ENCODE data around the gene CHAF1A. TPM values are rescaled to one million over a fixed set of nuclear protein-coding genes. Genes with fewer than 3 reads are reported as not detected.

The CHAF1A gene
- total and polyA plus RNA-seq, 2 of the 4 experiments (the other 2 are of a cell fraction) = 12.4 to 22.9 TPM

- Histone ChIP-seq H2AK5ac (ENCODE audit: low read depth, low read length) (no peak overlapping the region), H2BK120ac (ENCODE audit: low read depth, low read length) (no peak overlapping the region), H3K4me1 (ENCODE audit: control insufficient read depth, insufficient read depth, low read length) (peaks cover 11% of the 10 kb centered on the region; the same call in 1 of the 2 replicates), H2AFZ (replicated peaks; ENCODE audit: low read length, poor library complexity) (no peak overlapping the region), H3K56ac (ENCODE audit: extremely low read depth, insufficient read depth, low read length) (no peak overlapping the region), H4K5ac (ENCODE audit: low read depth, low read length) (no peak overlapping the region), H2AK9ac (replicated peaks; ENCODE audit: low read depth, low read length, poor library complexity) (no peak overlapping the region), H3K27me3 (ENCODE audit: control insufficient read depth, insufficient read depth, low read length) (no peaks in the 10 kb centered on the region), H3K27ac (ENCODE audit: insufficient read depth, low read length) (no peak overlapping the region), H3K9me3 (ENCODE audit: control insufficient read depth, insufficient read depth, low read length) (no peaks in the 10 kb centered on the region), H3K9me1 (ENCODE audit: insufficient read depth, low read length) (no peaks in the 10 kb centered on the region; the same call in 1 of the 2 replicates), H2BK15ac (ENCODE audit: low read depth, low read length) (no peak overlapping the region), H3K79me1 (ENCODE audit: low read depth in 1 of 2, low read length in 2 of 2) (peaks cover 6 to 9% of the 10 kb centered on the region in 2 experiments; a peak in 1 of 4 replicates), H3K14ac (replicated peaks; ENCODE audit: low read depth, low read length) (no peak overlapping the region), H3K4me3 (ENCODE audit: insufficient read depth, low read depth, low read length) (no peak overlapping the region), H3K4ac (ENCODE audit: low read depth, low read length) (no peak overlapping the region), H4K8ac (ENCODE audit: low read depth in 2 of 2, low read length in 2 of 2) (no peak overlapping the region), H3K4me2 (ENCODE audit: low read depth, low read length) (no peak overlapping the region), H3K18ac (ENCODE audit: low read depth, low read length) (no peak overlapping the region), H2BK5ac (ENCODE audit: low read depth, low read length, poor library complexity, severe bottlenecking) (no peak overlapping the region), H3K9ac (ENCODE audit: low read depth, low read length) (no peak overlapping the region), H4K91ac (ENCODE audit: insufficient read depth, low read depth, low read length) (no peak overlapping the region), H3K23ac (ENCODE audit: low read depth, low read length) (no peak overlapping the region), H4K20me1 (ENCODE audit: insufficient read depth, low read length) (no peaks in the 10 kb centered on the region), H2BK20ac (ENCODE audit: low read depth, low read length) (no peak overlapping the region), H3K36me3 (ENCODE audit: control insufficient read depth, insufficient read depth, low read length) (peaks cover 21% of the 10 kb centered on the region)
- no peak for TF ChIP-seq RAD21 (IDR thresholded peaks at IDR 0.05; ENCODE audit: low read length)
- no peak for TF ChIP-seq SMC3 (IDR thresholded peaks at IDR 0.05; ENCODE audit: low read depth, low read length)
- TF ChIP-seq POLR2A (IDR thresholded peaks at IDR 0.05; ENCODE audit: low read depth, low read length) = no peak
- no peak for TF ChIP-seq BHLHE40 (IDR thresholded peaks at IDR 0.05; ENCODE audit: low read depth, low read length)
- TF ChIP-seq NFE2L2 (IDR thresholded peaks at IDR 0.05; ENCODE audit: low read depth, low read length) = no peak
- no peak for TF ChIP-seq RCOR1 (IDR thresholded peaks at IDR 0.05; ENCODE audit: insufficient replicate concordance, low read length)
- TF ChIP-seq, protein P1, sequence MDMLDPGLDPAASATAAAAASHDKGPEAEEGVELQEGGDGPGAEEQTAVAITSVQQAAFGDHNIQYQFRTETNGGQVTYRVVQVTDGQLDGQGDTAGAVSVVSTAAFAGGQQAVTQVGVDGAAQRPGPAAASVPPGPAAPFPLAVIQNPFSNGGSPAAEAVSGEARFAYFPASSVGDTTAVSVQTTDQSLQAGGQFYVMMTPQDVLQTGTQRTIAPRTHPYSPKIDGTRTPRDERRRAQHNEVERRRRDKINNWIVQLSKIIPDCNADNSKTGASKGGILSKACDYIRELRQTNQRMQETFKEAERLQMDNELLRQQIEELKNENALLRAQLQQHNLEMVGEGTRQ (IDR thresholded peaks at IDR 0.05; ENCODE audit: low read depth, low read length) = no peak
- TF ChIP-seq, protein P2, sequence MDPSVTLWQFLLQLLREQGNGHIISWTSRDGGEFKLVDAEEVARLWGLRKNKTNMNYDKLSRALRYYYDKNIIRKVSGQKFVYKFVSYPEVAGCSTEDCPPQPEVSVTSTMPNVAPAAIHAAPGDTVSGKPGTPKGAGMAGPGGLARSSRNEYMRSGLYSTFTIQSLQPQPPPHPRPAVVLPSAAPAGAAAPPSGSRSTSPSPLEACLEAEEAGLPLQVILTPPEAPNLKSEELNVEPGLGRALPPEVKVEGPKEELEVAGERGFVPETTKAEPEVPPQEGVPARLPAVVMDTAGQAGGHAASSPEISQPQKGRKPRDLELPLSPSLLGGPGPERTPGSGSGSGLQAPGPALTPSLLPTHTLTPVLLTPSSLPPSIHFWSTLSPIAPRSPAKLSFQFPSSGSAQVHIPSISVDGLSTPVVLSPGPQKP (IDR thresholded peaks at IDR 0.05; ENCODE audit: borderline replicate concordance, low read depth, low read length) = no peak
- no peak for TF ChIP-seq CTCF (conservative IDR thresholded peaks at IDR 0.05; ENCODE audit: low read depth, low read length)
- TF ChIP-seq CHD1 (IDR thresholded peaks at IDR 0.05; ENCODE audit: low read depth, low read length) = no peak
- 87% methylated on average over 12 of the region's 20 CpGs; no CpG with 5 or more reads in 1 of the 2 experiments for WGBS, 2 experiments (ENCODE audit: extremely low coverage in 2 of 2, insufficient read length in 1 of 2)
- ATAC-seq (ENCODE audit: low read depth) (no peak), DNase-seq (no peak)
- CTCF ChIA-PET = no interaction called here
- intact Hi-C loops (cut with micrococcal nuclease) (no loop called here), in situ Hi-C loops (cut with MboI; ENCODE audit: low sequenced_read_pairs) (no loop called here), dilution Hi-C loops (cut with HindIII; ENCODE audit: low sequenced_read_pairs, unreplicated experiment) (no loop called here)
- POLR2A ChIA-PET (ENCODE audit: unreplicated experiment) = no interaction called here
- no TSS peak for BruUV-seq (replicated peaks)
Measured at GRCh38 chr19:4428326-4428975, 26.0 kb downstream of the CHAF1A start.
